ENCODE results near the gene PTPN22. TPM values are rescaled to one million over a fixed set of nuclear protein-coding genes. Genes with fewer than 3 reads are reported as not detected.

The PTPN22 gene
- total and polyA plus RNA-seq, 9 of the 15 experiments (the other 6 are each of a cell fraction or from before 2014, with no cell fraction given), result 0.45 to 4.6 (median 1.1) TPM

GRCh38 chr1:113876176-113876575 is 4.7 kb upstream of the PTPN22 start:
- FAIRE-seq (no peak), DNase-seq (ENCODE audit: extremely low read depth in 1 of 4, low spot score in 3 of 4) (no peak), ATAC-seq (no peak)
- no peaks in the 10 kb centered on the region for H3K36me3 ChIP-seq (ENCODE audit: control insufficient read depth, insufficient read depth, low read length)
- H4K20me1 ChIP-seq (replicated peaks; ENCODE audit: control insufficient read depth, insufficient read depth, low read length), result no peaks in the 10 kb centered on the region
- TF ChIP-seq IFI16 (CRISPR knock-in tag; IDR thresholded peaks at IDR 0.05) (no peak), COPS2 (conservative IDR thresholded peaks at IDR 0.05) (no peak)
- TF ChIP-seq, protein P1, sequence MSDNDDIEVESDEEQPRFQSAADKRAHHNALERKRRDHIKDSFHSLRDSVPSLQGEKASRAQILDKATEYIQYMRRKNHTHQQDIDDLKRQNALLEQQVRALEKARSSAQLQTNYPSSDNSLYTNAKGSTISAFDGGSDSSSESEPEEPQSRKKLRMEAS (CRISPR knock-in tag; IDR thresholded peaks at IDR 0.05), result no peak
- no peak overlapping the region for H3K27ac ChIP-seq (ENCODE audit: extremely low read depth, low read depth, low read length)
- 50% methylated on average over 5 of the region's 5 CpGs for WGBS (ENCODE audit: insufficient coverage, low coverage, missing lambda C conversion rate)
- no peak overlapping the region for H3K9ac ChIP-seq (ENCODE audit: insufficient read depth in 1 of 2, low read depth in 2 of 2, low read length in 2 of 2)
- H2AFZ ChIP-seq (ENCODE audit: low read depth, low read length), result no peak overlapping the region
- no peaks in the 10 kb centered on the region for H3K9me1 ChIP-seq (ENCODE audit: control insufficient read depth, insufficient read depth, low read length)
- H3K4me2 ChIP-seq (ENCODE audit: insufficient read depth, low read length), result no peak overlapping the region
- ChIA-PET CTCF (ENCODE audit: low intra/inter-chr PET ratio) (no interaction called here), POLR2A (interaction anchor here (0.6 to 1.5 kb wide), 5 partner anchors 8 to 1994 kb away, joined by 3 to 5 read pairs (median 4); no protein-coding TSS in a partner anchor)
- BruUV-seq (replicated peaks), result no TSS peak
- no peaks in the 10 kb centered on the region for H3K27me3 ChIP-seq (ENCODE audit: control insufficient read depth in 2 of 2, insufficient read depth in 2 of 2, low read length in 2 of 2)
- peaks cover 0 to 29% of the 10 kb centered on the region in 2 experiments; a peak in 4 of 5 replicates for H3K4me1 ChIP-seq (replicated peaks in 1 of 2; ENCODE audit: control insufficient read depth in 2 of 2, insufficient read depth in 2 of 2, low read length in 2 of 2)
- intact Hi-C loops (cut with micrococcal nuclease), result no loop called here
- no peak overlapping the region for H3K4me3 ChIP-seq
- H3K79me2 ChIP-seq (ENCODE audit: control insufficient read depth, insufficient read depth, low read length), result no peaks in the 10 kb centered on the region
- no peaks in the 10 kb centered on the region for H3K9me3 ChIP-seq (replicated peaks; ENCODE audit: control insufficient read depth, insufficient read depth, low read depth, low read length)
- in situ Hi-C loops (cut with MboI), result no loop called here

DNA sequence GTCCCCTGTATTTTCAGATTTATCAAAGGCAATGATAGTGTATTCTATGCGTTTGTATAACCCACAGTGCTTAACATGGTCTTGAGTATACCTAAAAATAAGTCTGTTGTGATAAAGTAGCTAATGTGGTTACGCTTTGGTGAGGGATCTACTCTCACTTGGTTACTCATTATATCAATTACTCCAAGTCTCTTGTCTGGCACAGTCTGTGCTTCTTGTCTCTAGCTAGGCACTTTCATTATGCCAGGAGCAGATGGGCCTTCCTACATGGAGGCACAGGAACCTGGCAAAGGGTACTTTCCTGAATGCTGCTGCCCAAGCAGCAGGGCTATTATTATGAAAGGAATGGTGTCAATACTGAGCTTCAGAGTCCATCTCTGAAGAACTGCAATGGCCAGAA is 4.2 kb upstream of the PTPN22 start:
- TF ChIP-seq NR4A1 (CRISPR knock-in tag; IDR thresholded peaks at IDR 0.05), result no peak
- no peak for TF ChIP-seq NR4A1 (tag; IDR thresholded peaks at IDR 0.05)
- no peak for TF ChIP-seq ELK1 (CRISPR knock-in tag; IDR thresholded peaks at IDR 0.05)
- TF ChIP-seq ZZZ3 (IDR thresholded peaks at IDR 0.05), result no peak
- no peak for TF ChIP-seq EGR1 (conservative IDR thresholded peaks at IDR 0.05)
- TF ChIP-seq ZNF398 (CRISPR knock-in tag; IDR thresholded peaks at IDR 0.05), result no peak
- BruUV-seq (replicated peaks), result no TSS peak
- Histone ChIP-seq H2AFZ (ENCODE audit: low read depth, low read length) (no peak overlapping the region), H3K4me1 (replicated peaks in 1 of 2; ENCODE audit: control insufficient read depth in 2 of 2, insufficient read depth in 2 of 2, low read length in 2 of 2) (peaks cover 0 to 32% of the 10 kb centered on the region in 2 experiments; a peak in 4 of 5 replicates), H3K9me3 (replicated peaks; ENCODE audit: control insufficient read depth, insufficient read depth, low read depth, low read length) (no peaks in the 10 kb centered on the region), H3K36me3 (ENCODE audit: control insufficient read depth, insufficient read depth, low read length) (no peaks in the 10 kb centered on the region), H3K4me3 (no peak overlapping the region), H3K27ac (ENCODE audit: extremely low read depth, low read depth, low read length) (no peak overlapping the region), H3K79me2 (ENCODE audit: control insufficient read depth, insufficient read depth, low read length) (no peaks in the 10 kb centered on the region), H4K20me1 (replicated peaks; ENCODE audit: control insufficient read depth, insufficient read depth, low read length) (no peaks in the 10 kb centered on the region), H3K27me3 (ENCODE audit: control insufficient read depth in 2 of 2, insufficient read depth in 2 of 2, low read length in 2 of 2) (no peaks in the 10 kb centered on the region), H3K4me2 (ENCODE audit: insufficient read depth, low read length) (no peak overlapping the region), H3K9ac (ENCODE audit: insufficient read depth in 1 of 2, low read depth in 2 of 2, low read length in 2 of 2) (no peak overlapping the region), H3K9me1 (ENCODE audit: control insufficient read depth, insufficient read depth, low read length) (no peaks in the 10 kb centered on the region)
- 45% methylated on average over 2 of the region's 2 CpGs for WGBS (ENCODE audit: insufficient coverage, low coverage, missing lambda C conversion rate)
- in situ Hi-C loops (cut with MboI) (no loop called here), intact Hi-C loops (cut with micrococcal nuclease) (no loop called here)
- DNase-seq (ENCODE audit: extremely low read depth in 1 of 4, low spot score in 3 of 4), result no peak
- FAIRE-seq, result no peak
- ChIA-PET POLR2A (interaction anchor here (0.6 to 1.5 kb wide), 6 partner anchors 11 to 1993 kb away, joined by 3 to 5 read pairs (median 4); no protein-coding TSS in a partner anchor), CTCF (ENCODE audit: low intra/inter-chr PET ratio) (no interaction called here)
- no peak for ATAC-seq

Measured in K562 (cell line).